Measurements from ENCODE around the gene PPP1R12B. TPM values are rescaled to one million over a fixed set of nuclear protein-coding genes. Genes with fewer than 3 reads are reported as not detected.
"Not testable (repeated sequence)": the region's sequence is repeated elsewhere in the genome, so short reads cannot be mapped to it uniquely, and the experiment has no call there.

PPP1R12B gene
- total RNA-seq, 2 donors from 2014 or later = 21.5 to 28.6 TPM

DNA sequence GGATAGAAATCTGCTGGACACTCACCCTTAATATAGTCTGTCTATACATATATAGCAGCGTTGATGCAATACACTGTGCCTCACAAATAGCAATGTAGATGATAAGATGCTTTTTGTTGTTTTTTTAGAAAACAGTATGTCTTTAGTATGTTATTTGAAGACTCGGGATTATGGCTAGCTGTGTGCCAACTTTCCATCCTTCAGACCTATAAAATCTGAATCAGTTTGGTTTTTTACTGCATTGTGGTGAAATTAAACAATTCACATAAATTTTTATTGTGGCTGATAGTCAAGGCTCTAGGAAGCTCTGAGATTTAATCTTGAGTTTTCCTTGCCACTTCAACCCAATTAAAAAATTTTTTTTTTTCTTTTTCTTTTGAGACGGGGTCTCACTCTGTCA is 170.4 kb downstream of the PPP1R12B start:
- not testable (repeated sequence) for ATAC-seq; H3K36me3 Mint-ChIP-seq; DNase-seq (ENCODE audit: low spot score in 2 of 2); H3K9me3 Mint-ChIP-seq; H3K27ac Mint-ChIP-seq

DNA sequence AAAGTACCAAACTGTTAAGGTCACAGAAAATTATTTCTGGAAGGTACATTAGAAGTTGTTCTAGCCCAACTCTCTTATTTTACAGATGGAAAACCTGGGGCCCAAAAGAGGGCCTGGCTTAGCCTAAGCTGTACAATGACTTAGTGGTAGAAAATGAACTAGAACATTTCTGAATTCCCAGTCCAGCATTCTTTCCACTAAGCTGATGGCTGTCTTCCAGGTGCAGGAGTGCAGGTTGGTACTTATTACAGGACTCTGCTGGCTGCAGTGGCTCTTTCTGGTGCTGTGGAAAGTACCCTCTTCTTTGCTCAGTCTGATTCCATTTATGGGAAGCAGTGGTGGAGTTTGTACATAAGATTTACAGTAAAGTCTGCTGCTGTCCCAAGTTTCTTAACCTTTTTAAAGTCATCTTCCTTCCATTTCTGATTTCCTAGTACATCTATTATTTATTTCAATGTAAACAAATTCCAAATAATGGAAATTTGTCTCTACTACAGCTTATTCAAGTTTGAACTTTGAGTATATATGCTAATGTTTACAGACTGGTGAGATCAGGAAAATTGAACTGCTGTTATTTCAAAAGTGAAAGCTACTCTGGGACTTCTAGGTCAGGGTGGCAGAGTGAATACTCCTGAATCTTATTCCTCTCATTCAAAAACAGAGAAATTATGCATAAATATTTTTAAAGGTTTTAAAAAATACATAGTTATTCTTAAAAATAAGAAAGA is 171.8 kb downstream of the PPP1R12B start:
- not testable (repeated sequence) for ATAC-seq; H3K9me3 Mint-ChIP-seq; H3K36me3 Mint-ChIP-seq; DNase-seq (ENCODE audit: low spot score in 2 of 2); H3K27ac Mint-ChIP-seq

DNA sequence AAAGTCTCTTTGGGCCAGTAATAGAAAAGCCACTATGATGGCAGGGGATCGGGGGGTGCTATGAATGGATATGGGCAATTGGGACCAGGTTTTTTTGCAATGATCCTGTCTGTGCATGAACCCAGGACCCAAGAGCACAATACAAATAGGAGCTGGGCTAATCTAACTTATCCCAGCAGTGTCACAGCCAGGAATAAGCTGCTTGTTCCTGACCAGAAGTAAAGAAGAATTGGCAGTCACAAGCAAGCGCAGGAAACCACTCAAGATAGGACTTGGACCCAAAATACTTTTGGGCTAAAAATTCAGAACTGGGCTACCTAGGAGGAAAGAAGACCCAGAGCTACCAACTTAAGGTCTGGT is 172.3 kb downstream of the PPP1R12B start:
- DNase-seq (ENCODE audit: low spot score in 2 of 2); H3K27ac Mint-ChIP-seq; ATAC-seq; H3K9me3 Mint-ChIP-seq; H3K36me3 Mint-ChIP-seq: not testable (repeated sequence)

DNA sequence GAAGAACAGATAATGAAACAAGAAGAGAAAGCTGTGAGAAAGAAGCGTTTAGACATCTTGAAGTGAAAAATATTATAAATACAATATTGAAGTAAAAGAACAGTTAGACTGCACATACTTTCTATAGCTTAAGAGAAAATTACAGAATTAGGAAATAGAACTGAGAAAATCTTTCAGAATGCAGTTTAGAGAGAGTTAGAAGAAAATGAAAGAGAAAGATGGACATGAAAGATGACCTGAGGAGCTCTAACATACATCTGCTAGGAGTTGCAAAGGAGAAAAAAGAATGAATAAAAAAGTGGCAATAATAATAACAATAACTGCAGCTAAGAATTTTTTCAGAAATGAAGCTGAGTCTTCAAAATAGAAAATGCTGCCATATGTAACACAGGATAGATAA is 173.0 kb downstream of the PPP1R12B start:
- not testable (repeated sequence) for H3K27ac Mint-ChIP-seq; ATAC-seq; H3K9me3 Mint-ChIP-seq; H3K36me3 Mint-ChIP-seq; DNase-seq (ENCODE audit: low spot score in 2 of 2)

DNA sequence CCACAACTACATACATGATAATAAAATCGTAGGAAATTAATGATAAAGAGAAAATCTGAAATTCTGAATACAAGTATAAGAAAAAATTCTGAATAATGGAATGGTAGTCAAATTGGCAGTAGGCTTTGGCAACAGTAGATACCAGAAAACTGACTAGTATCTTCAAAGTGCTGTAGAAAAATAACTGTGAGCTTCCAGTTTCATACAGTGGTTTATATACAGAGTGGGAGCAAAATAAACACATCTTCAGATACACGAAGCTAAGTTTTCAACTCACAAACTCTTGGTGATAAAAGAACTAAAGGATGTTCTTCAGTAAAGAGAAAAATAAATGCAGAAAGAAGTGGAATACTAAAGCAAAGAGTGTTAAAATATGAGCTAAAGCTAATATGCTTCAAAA is 173.4 kb downstream of the PPP1R12B start:
- DNase-seq (ENCODE audit: low spot score in 2 of 2) (no peak), ATAC-seq (no peak)
- H3K9me3 Mint-ChIP-seq = no peaks in the 10 kb centered on the region
- no peak overlapping the region for H3K27ac Mint-ChIP-seq
- H3K36me3 Mint-ChIP-seq = no peaks in the 10 kb centered on the region

DNA sequence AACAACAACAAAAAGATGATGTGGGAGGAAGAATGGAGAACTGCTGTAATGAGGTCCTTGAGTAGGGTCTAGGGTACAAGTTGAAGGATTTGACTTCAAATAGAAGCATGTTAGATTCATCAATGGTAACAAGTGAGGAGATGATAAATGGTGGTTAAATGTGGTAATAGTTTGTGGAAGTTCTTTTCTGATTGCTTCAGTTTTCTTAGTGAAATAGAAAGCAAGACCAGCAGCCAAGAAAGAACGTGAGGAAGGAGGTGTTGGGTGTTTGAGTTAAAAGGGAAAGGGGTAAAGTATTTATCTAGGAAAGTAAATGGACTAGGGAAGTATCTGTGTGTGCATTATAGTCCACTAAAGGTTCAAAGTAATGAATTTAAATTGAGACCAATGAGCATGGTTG is 177.6 kb downstream of the PPP1R12B start:
- not testable (repeated sequence) for DNase-seq (ENCODE audit: low spot score in 2 of 2); ATAC-seq; H3K9me3 Mint-ChIP-seq; H3K36me3 Mint-ChIP-seq; H3K27ac Mint-ChIP-seq

DNA sequence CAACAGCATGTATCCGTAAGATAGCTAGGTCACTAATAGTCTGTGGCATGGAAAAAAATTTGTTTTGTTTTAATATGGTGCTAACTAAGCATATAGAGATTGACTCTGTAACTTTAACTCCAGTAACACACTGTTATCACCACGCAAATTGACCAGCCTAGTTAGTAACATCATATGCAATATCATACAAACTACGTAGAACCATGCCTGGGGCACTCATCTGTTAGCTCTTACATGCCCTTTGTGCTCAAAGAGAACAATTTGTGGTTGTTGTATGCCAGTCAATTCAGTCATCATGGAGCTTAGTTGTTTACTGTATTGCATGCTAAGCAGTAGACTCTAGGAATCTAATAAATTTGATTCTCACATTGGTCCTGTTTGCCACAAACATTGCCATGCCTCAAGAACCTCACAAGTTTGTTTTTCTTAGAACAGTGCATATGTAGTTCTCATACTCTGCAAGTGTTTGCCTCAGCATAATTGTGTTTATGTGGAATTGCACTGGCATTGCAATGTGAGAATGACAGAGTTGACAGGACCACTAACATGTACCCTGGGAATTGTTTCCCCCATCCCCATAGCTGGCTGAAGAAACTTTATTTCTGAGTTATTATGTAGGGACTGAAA is 179.7 kb downstream of the PPP1R12B start:
- not testable (repeated sequence) for H3K36me3 Mint-ChIP-seq; H3K9me3 Mint-ChIP-seq; H3K27ac Mint-ChIP-seq; ATAC-seq; DNase-seq (ENCODE audit: low spot score in 2 of 2)

DNA sequence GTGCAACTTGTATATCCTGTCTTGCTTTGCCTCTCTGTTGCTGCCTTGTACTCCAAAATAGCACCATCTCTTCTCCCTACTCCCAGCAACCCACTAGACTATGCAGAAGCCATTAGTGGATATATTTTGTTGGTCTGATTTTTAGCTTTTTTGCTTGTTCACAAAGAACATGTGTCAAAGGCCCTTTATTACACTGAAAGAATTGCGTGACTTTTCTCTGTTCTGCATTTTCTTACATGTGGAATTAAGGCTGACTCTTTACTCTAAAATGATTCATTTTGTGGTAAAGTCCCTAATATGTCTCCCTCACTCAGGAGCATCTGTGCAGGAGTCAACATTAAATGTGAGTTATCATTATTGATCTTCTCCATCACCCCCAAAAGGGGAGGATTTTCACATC is 182.2 kb downstream of the PPP1R12B start:
- not testable (repeated sequence) for H3K9me3 Mint-ChIP-seq; ATAC-seq; DNase-seq (ENCODE audit: low spot score in 2 of 2); H3K27ac Mint-ChIP-seq; H3K36me3 Mint-ChIP-seq

DNA sequence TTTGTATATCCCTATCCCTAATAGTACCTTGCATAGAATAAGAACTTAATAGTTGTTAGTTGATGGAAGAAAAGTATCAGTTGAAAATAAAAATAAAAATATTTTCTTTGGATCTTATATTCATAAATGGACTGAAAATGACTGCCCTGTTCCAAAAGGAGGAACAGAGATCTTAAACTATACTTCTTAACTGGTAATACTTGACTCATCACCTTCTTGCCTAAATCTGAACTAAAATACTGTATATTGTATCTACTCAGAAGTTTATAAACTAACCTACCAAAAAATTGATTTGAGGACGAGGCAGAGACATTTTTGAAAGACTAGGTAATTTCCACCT is 182.9 kb downstream of the PPP1R12B start:
- Mint-ChIP-seq H3K36me3 (no peaks in the 10 kb centered on the region), H3K9me3 (no peaks in the 10 kb centered on the region), H3K27ac (no peak overlapping the region)
- no peak for ATAC-seq
- no peak for DNase-seq (ENCODE audit: low spot score in 2 of 2)

DNA sequence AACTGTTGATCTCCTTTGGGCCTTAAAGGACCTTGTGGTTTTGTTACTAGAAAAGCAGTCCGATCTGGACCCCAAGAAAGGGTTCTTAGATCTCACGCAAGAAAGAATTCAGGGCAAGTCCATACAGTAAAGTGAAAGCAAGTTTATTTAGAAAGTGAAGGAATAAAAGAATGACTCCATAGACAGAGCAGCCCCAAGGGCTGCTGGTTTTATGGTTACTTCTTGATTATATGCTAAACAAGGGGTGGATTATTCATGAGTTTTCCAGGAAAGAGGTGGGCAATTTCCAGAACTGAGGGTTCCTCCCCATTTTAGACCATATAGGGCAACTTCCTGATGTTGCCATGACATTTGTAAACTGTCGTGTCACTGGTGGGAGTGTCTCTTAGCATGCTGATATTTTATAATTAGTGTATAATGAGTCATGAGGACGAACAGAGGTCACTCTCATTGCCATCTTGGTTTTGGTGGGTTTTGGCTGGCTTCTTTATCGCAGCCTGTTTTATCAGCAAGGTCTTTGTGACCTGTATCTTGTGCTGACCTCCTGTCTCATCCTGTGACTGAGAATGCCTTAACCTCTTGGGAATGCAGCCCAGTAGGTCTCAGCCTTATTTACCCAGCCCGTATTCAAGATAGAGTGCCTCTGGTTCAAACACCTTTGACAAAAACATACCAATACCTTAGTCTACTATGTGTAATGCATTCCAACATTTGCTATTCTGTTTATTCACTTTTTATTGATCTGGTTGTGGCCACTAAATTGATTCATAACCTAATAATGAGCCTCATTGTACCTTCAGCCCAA is 183.5 kb downstream of the PPP1R12B start:
- not testable (repeated sequence) for H3K27ac Mint-ChIP-seq; ATAC-seq; DNase-seq (ENCODE audit: low spot score in 2 of 2); H3K36me3 Mint-ChIP-seq; H3K9me3 Mint-ChIP-seq

DNA sequence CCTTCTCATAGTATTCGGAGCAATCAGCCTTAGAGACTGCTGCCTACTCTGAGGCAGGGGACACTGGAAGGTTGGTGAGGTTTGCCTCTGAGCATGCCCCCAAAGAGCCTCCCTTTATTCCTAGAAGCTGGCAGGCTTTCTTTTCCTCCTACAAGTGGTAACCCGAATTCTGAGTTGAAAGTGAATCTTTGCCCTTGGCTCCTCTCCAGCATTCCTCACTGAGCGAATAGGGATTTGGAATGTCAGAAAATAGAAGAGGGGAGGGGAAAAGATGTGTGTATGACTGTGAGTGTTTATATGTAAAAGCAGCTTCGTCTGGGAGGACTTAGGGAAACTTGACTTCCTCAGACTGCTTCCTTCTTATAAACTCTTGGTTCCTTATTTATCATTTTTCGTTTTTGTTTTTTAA is 190.7 kb downstream of the PPP1R12B start:
- H3K36me3 Mint-ChIP-seq; H3K27ac Mint-ChIP-seq; DNase-seq (ENCODE audit: low spot score in 2 of 2); H3K9me3 Mint-ChIP-seq; ATAC-seq: not testable (repeated sequence)

DNA sequence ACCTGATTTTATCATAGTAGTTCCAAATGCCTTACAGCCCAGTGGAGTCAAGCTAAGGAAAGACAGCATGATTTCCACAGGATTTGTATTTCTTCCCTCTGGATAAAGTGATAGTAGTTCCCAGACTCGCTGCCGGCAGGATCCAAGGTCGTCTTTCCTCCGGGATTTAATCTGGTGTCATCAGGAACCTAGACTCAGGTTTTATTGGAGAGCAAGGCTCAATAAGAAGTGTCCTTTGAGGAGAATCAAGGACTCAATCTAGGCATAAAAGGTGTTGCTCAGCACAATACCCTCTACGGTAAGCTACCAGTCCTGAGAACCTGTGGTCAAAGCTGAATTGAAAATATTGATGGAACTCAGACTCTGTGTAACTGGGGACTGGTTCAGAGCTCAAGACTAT is 191.1 kb downstream of the PPP1R12B start:
- not testable (repeated sequence) for DNase-seq (ENCODE audit: low spot score in 2 of 2); H3K9me3 Mint-ChIP-seq; H3K36me3 Mint-ChIP-seq; ATAC-seq; H3K27ac Mint-ChIP-seq

DNA sequence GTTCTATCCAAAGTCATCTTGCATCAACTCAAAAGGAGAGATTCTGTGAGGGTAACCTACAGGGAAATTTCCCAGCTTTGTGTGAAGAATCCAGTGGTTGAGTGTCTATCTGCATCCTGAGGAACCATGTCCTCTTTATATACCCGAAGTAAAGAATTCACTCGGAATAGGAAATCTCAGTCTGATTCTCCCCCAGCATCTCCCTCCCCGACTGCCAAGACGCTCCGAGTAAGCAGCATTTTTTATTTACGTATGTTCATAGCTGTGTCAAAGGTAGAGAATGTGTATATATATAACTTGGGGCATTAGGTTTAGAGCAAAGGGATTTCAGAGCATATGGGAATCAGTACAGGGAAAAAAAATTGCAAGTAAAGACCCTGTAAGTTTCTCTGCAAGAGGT is 191.5 kb downstream of the PPP1R12B start:
- DNase-seq (ENCODE audit: low spot score in 2 of 2) = no peak
- H3K36me3 Mint-ChIP-seq = no peaks in the 10 kb centered on the region
- no peak overlapping the region for H3K27ac Mint-ChIP-seq
- no peak for ATAC-seq
- no peaks in the 10 kb centered on the region for H3K9me3 Mint-ChIP-seq

DNA sequence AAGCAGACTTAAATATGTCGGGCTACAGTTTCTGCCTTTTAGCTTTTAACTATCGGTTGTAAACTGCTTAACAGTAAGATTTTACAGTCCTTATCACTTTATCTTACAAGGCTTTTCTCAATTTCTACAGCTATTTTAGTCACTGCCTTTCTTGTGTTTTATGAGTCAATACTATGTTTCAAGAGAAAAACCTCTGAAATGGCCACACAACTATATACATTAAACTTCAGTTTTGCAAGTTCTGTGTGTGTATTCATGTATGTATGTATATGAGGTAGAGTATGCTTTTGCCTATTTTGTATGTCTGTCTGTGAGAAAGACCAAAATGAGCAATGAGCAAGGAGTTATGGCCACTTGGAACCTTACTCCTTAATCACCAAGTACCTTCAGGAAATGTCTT is 191.9 kb downstream of the PPP1R12B start:
- Mint-ChIP-seq H3K9me3 (no peaks in the 10 kb centered on the region), H3K27ac (no peak overlapping the region), H3K36me3 (no peaks in the 10 kb centered on the region)
- DNase-seq (ENCODE audit: low spot score in 2 of 2) = no peak
- peak in 1 of 2 donors; percentile 57 for ATAC-seq

DNA sequence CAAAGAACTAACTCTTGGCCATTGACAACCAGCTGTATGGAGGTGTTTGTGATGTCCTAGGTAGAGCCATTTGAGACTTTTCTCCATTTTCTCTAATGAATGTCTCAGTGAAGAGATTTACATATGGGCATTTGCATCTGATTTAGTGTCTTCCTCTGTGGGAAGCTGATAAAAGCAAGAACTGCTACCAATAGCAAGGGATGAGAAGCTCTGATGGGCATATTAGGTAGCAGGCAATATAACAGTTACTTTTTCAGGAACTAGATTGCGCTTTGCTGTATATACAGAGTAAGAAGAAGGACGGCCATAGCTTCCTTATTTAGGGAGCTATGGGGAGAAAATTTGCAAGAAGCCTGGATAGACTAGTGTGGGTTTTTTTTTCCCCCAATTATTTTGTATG is 192.4 kb downstream of the PPP1R12B start:
- not testable (repeated sequence) for H3K36me3 Mint-ChIP-seq; H3K27ac Mint-ChIP-seq; ATAC-seq; DNase-seq (ENCODE audit: low spot score in 2 of 2); H3K9me3 Mint-ChIP-seq

DNA sequence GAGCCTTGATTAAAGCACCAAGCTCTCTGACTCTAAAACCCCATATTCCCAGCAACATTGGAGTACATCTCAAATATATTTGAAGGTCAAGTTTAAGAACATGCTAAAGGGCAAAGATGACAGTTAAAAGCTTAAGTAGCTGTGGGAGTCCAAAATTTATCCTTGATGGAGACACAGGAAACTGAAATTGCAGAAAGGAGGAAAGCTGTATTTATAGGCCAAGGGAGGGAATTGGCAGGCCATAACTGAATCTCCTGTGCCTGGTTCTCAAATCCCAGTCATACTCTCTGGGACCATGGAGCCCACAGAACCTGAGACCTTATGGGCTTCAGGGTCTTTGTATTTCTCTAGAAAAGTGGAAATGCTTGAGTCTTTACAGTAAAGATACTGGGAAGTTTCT is 193.9 kb downstream of the PPP1R12B start:
- H3K27ac Mint-ChIP-seq; H3K36me3 Mint-ChIP-seq; ATAC-seq; H3K9me3 Mint-ChIP-seq; DNase-seq (ENCODE audit: low spot score in 2 of 2): not testable (repeated sequence)

DNA sequence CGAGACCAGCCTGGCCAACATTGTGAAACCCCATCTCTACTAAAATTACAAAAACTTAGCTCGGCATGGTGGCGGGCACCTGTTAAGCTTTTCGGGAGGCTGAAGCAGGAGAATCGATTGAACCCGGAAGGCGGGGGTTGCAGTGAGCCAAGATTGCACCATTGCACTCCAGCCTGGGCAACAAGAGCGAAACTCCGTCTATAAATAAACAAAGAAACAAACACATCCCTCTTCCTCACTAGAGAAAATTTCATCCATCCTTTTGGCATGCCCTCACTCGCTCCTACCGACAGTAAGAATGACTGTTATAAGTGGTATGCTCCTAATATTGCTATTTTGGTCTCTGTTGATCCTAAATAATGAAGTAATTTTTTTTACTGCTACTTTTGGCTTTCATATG is 195.0 kb downstream of the PPP1R12B start:
- not testable (repeated sequence) for DNase-seq (ENCODE audit: low spot score in 2 of 2); ATAC-seq; H3K27ac Mint-ChIP-seq; H3K9me3 Mint-ChIP-seq; H3K36me3 Mint-ChIP-seq

All from activated naive CD4-positive, alpha-beta T cell treated with anti-CD3 and anti-CD28 coated beads, Interleukin-2, amount 50 U/mL, for 72 hours (primary cell).